ENCODE measurements around the gene MDH1. TPM values are rescaled to one million over a fixed set of nuclear protein-coding genes. Genes with fewer than 3 reads are reported as not detected.
"Not testable (repeated sequence)": the region's sequence is repeated elsewhere in the genome, so short reads cannot be mapped to it uniquely, and the experiment has no call there.

Gene MDH1
- total RNA-seq, 1 donor from 2014 or later: 161 TPM

DNA sequence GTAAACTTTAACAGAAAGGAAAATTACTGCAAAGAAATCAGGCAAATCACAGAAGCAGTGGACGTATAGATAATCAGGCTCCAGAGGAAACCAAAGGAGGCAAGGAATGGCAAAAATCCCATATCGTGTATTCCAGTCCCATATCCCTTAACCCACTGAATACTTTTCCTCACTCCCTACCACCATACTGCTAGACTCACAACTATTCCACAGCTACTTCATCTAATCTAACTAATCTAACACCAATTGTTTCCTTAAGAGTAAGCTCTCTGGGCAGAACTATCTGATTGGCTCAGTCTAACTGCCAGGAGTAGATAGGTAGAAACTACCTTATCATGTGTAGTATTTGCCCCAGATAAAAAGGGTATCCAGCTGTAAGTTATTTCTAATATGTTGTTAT lies 16.8 kb upstream of the MDH1 start:
- no peak for DNase-seq (ENCODE audit: low read depth)
- Histone ChIP-seq H3K36me3 (ENCODE audit: control insufficient read depth, insufficient read depth, low read length) (no peaks in the 10 kb centered on the region), H3K27me3 (ENCODE audit: control insufficient read depth, insufficient read depth, low read length) (no peaks in the 10 kb centered on the region), H3K4me3 (ENCODE audit: low read depth, low read length) (no peak overlapping the region)
- TF ChIP-seq, protein P1, sequence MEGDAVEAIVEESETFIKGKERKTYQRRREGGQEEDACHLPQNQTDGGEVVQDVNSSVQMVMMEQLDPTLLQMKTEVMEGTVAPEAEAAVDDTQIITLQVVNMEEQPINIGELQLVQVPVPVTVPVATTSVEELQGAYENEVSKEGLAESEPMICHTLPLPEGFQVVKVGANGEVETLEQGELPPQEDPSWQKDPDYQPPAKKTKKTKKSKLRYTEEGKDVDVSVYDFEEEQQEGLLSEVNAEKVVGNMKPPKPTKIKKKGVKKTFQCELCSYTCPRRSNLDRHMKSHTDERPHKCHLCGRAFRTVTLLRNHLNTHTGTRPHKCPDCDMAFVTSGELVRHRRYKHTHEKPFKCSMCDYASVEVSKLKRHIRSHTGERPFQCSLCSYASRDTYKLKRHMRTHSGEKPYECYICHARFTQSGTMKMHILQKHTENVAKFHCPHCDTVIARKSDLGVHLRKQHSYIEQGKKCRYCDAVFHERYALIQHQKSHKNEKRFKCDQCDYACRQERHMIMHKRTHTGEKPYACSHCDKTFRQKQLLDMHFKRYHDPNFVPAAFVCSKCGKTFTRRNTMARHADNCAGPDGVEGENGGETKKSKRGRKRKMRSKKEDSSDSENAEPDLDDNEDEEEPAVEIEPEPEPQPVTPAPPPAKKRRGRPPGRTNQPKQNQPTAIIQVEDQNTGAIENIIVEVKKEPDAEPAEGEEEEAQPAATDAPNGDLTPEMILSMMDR (IDR thresholded peaks at IDR 0.05; ENCODE audit: insufficient read depth, low read length, poor library complexity, severe bottlenecking): no peak

DNA sequence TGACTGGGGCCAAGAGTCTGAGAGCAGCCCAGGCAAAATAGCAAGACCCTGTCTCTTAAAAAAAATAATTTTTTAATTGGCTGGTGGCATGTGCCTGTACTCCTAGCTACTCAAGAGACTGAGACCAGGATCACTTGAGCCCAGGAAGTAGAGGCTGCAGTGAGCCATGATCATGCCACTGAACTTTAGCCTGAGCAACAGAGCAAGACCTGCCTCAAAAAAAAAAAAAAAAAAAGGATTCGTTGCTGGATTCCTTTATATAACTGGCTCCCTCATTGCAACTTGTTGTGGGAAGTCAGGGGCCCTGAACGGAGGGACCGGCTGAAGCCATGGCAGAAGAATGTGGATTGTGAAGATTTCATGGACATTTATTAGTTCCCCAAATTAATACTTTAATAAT lies 15.7 kb upstream of the MDH1 start:
- H3K4me3 ChIP-seq (ENCODE audit: low read depth, low read length); H3K36me3 ChIP-seq (ENCODE audit: control insufficient read depth, insufficient read depth, low read length); DNase-seq (ENCODE audit: low read depth); H3K27me3 ChIP-seq (ENCODE audit: control insufficient read depth, insufficient read depth, low read length): not testable (repeated sequence)

DNA sequence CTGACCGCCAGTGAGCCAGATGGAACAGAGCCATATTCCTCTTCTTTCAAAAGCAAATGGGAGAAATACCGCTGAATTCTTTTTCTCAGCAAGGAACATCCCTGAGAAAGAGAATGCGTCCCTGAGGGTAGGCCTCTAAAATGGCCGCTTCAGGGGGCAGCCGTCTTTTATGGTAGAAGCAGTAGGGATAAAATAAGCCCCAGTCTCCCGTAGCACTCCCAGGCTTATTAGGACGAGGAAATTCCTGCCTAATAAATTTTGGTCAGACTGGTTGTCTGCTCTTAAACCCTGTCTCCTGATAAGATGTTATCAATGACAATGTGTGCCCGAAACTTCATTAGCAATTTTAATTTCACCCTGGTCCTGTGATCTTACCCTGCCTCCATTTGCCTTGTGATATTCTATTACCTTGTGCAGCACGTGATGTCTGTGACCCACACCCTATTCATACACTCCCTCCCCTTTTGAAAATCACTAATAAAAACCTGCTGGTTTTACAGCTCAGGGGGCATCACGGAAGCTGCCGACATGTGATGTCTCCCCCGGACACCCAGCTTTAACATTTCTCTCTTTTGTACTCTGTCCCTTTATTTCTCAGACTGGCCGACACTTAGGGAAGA lies 14.9 kb upstream of the MDH1 start:
- DNase-seq (ENCODE audit: low read depth); H3K4me3 ChIP-seq (ENCODE audit: low read depth, low read length); H3K36me3 ChIP-seq (ENCODE audit: control insufficient read depth, insufficient read depth, low read length); H3K27me3 ChIP-seq (ENCODE audit: control insufficient read depth, insufficient read depth, low read length): not testable (repeated sequence)

DNA sequence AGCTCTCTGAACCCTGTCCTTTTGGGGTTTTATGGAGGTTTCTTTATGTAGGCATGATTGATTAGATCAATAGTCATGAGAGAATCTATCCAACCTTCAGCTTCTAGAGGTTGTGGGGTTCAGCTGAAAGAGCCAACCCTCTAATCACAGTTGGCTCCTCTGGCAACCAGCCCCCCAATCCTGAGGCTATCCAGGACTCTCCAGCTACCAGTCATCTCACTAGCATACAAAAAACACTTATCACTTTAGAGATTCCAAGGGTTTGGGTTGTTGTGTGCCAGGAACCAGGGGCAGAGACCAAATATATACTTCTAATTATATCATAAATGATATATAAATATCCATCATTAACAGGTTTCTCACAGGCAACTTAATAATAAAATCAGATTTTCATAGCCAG lies 12.2 kb upstream of the MDH1 start:
- DNase-seq (ENCODE audit: low read depth): no peak
- TF ChIP-seq, protein P1 (IDR thresholded peaks at IDR 0.05; ENCODE audit: insufficient read depth, low read length, poor library complexity, severe bottlenecking): no peak

DNA sequence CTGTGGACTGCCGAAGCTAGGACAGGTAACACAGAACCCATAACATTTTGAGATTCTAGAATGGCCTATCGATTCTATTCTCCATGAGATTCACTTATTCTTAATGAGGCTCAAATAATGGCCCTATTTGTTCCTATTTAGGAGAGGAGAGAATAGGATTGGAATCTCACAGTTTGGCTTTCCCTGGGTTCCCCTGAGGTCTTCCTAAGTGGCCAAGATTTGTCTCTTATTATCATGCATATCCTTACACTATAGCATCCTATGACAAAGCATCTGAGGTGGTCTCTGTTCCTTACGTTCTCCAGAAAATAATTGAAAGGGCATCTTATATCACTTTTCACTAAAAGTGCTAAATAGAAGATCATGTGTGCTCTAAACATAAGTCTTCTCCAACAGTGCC lies 10.0 kb upstream of the MDH1 start:
- Histone ChIP-seq H3K36me3 (ENCODE audit: control insufficient read depth, insufficient read depth, low read length) (no peaks in the 10 kb centered on the region), H3K4me3 (ENCODE audit: low read depth, low read length) (no peak overlapping the region), H3K27me3 (ENCODE audit: control insufficient read depth, insufficient read depth, low read length) (no peaks in the 10 kb centered on the region)
- DNase-seq (ENCODE audit: low read depth): no peak
- TF ChIP-seq, protein P1 (IDR thresholded peaks at IDR 0.05; ENCODE audit: insufficient read depth, low read length, poor library complexity, severe bottlenecking): no peak

More for the DNA sequence above, 12.2 kb upstream of the MDH1 start:
- H3K27me3 ChIP-seq (ENCODE audit: control insufficient read depth, insufficient read depth, low read length): no peaks in the 10 kb centered on the region
- no peaks in the 10 kb centered on the region for H3K36me3 ChIP-seq (ENCODE audit: control insufficient read depth, insufficient read depth, low read length)
- H3K4me3 ChIP-seq (ENCODE audit: low read depth, low read length): no peak overlapping the region

DNA sequence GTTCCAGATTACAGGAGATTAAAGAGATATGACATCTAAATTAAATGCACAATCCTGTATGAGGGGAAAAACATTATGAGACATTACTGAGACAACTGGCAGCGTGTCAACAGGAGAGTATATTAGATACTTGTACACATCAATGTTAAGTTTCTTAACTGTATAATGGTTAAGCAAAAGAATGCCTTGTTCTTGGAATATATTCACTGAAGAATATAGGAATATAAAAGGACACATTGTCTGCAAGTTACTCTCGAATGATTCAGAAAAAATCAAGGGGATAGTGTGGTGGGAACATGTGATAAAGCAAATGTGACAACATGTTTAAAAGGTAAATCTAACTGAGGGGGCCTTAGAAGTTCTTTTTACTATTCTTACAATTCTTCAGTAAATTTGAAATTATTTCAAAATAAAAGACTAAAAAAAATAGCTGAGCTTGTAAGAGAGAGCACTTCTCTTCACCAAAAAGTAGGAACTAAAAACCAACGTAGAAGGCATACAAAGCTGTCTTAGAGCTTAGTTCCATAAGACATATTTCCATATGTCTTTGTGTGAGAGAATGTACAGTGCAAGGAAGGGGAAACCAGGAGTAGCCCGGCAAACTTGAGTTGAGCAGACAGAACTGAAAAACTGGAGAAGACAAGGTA lies 8.0 kb upstream of the MDH1 start:
- DNase-seq (ENCODE audit: low read depth): no peak
- Histone ChIP-seq H3K36me3 (ENCODE audit: control insufficient read depth, insufficient read depth, low read length) (no peaks in the 10 kb centered on the region), H3K27me3 (ENCODE audit: control insufficient read depth, insufficient read depth, low read length) (no peaks in the 10 kb centered on the region), H3K4me3 (ENCODE audit: low read depth, low read length) (no peak overlapping the region)
- TF ChIP-seq, protein P1 (IDR thresholded peaks at IDR 0.05; ENCODE audit: insufficient read depth, low read length, poor library complexity, severe bottlenecking): no peak

Measured in kidney epithelial cell (primary cell).